ENCODE measurements around the gene DPP6.

The DPP6 gene

DNA sequence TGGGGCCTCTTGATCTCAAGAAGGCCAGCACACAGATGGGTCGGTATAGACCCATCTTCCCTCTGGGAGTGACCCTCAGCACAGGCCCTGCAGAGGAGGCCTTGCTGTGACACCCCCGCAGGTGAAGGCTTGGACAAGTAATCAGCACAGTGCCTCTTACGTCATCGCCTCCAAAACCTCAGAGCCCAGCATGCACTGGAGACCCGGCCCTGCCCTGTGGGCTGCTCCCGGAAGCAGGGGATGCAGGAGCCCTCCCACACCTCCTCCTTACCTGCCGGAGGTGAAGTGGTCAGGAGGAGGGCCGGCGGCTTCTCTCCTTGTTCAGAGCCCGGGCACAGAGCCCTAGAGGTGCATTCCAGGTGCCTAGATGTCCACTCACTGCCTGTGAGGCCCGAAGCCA, 829.3 kb downstream of the DPP6 start:
- DNase-seq (ENCODE audit: low spot score), result no peak

DNA sequence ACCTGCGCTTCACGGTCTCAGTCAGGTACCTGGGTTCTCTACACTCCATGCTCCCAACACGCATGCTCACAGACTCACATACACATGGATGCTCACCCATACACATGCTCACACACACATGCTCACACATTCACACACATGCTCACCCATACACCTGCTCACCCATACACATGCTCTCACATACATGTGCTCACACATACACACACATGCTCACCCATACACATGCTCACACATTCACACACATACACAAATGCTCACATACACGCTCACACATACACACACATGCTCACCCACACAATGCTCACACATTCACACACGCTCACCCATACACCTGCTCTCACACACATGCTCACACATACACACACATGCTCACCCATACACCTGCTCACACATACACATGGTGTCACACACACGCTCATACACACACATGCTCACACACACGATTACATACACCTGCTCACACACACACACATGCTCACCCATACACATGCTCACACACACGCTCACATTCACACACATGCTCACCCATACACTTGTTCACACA, 830.8 kb downstream of the DPP6 start:
- DNase-seq (ENCODE audit: low spot score), result no peak

GRCh38 chr7:154884348-154884920, 832.2 kb downstream of the DPP6 start:
- DNase-seq (ENCODE audit: low spot score), result no peak

GRCh38 chr7:154886591-154886990, 834.4 kb downstream of the DPP6 start:
- no peak for DNase-seq (ENCODE audit: low spot score)

- no peak for DNase-seq (ENCODE audit: low spot score)
Measured at GRCh38 chr7:154888690-154889089, 836.5 kb downstream of the DPP6 start.

DNA sequence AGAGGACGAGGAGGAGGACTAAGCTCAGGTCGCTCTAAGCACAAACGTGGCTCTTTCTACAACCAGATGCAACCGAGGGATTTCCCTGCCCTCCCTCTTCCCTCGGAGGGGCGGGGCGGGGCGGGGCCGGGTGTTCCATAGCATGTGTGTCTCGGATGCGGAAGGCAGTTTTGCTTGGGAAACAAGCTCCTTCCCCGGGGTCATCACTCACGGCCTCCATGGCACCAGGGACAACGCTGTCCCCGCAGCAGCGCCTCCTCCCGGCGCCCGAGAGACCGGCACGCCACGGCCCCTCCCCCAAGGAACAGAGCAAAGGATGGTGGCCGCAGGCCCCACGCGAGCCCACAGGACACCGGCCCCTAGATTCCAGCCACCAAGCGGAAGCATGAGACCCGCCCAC, 840.3 kb downstream of the DPP6 start:
- peak; percentile 74 for DNase-seq (ENCODE audit: low spot score)

DNA sequence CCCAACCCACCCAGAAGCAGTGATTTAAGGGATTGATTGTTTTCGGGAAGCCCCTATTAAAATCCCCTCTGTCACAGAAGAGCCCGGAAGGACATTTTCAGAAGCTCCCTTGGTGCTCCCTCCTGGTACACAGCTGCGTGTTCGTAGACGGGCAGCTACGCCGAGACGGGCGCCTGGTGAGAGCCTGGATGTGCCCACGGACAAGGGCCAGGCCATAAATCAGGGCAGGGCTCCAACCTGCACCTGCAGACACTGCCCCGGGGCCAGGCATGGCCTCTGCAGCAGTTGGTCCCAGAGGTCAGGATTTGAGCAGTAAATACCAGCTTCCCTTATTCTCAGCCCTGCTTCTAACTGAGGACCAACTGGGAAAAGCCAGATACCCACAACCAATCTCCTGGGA, 843.9 kb downstream of the DPP6 start:
- no peak for DNase-seq (ENCODE audit: low spot score)

DNA sequence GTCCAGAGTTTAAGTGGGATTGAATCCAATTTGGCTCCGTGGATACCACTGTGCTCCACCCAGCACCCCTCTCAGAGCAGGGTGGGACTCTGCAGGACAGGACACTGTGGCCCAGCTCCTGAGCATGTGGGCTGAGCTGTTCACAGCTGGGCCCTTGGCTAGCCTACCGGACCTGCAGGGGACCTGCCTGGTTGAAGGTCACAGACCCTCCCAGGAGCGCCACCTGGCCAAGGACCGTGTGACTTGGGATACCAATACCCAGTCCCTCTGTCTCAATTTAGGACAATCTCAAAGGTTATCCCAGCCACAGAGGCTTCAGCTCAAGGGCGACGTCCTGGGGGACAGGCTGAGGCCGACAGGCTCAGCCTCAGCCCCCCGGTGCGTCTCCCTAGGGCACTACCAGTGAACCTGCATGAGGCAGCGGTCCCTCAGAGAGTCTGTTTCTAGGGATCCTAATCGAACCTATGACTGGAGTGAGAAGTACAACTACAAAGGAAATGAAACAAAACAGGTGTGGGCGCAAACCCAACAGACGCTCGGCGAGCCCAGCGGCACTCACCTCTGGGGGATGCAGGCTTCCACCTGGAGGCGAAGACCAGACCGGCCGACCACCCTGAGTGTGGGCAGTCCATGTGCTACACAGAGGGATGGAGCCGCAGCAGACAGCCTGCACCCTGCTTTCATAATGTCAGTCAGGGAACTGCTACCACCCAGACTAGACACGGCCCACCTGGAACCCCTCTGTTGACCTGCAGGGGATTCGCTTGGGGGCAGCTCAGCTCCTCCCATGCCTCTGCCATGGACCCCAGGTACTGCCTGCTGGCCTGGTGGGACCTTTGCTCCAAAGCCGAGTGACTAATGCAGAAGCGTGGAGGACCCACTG, 847.0 kb downstream of the DPP6 start:
- no peak for DNase-seq (ENCODE audit: low spot score)

- no peak for DNase-seq (ENCODE audit: low spot score)
Measured at GRCh38 chr7:154899862-154900261, 847.7 kb downstream of the DPP6 start.

DNA sequence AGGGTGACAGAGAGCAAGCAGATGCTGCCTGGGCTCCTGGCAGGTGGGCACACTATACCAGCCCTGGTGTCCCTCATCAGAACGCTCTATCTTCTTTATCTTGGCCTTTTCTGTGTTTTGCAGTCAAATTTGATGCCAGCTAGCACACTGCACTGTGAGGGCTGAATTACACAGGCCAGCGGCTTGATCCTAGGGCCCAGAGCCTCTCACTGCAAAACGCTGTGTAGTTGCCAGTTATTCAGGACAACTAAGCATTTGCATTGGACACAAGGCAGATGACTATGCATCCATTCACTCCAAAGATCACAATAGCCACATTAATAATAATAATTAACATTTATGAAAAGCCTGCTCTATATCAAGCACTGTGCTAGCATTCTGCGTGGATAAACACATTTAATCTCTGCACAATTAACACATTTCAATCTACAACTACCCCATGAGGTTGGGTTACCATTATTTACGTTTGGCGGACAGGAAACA, 850.4 kb downstream of the DPP6 start:
- no peak for DNase-seq (ENCODE audit: low spot score)

DNA sequence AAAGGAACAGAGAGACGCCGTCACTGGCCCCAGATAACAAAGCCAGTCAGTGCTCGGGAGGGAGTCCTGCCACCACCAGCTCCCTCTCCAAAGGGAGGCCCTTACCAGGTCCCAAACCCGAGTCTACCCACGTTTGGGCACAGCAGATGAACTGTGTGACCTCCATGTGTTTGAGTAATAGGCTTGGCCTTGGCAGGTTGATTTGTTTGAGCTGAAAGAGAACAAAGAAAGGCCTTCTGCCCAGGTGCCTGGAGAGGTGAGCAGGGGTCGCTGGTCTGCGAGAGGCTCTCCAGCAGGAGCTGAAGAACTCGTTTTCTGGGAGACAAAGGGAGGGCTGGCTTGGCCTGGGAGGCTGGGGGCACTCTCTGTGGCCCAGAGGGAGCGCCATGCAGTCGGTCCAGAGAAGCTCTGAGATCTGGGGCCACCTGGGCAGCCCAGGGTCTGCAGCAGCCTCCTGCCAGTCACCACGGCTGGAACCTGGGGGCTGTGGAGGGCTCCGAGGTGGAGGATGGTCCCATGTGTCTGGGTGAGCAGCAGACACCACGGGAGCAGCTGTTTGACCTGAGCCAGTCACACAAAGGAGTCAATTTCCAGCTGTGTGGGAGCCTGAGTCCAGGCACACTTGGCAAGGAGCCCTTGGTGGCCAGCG, 851.0 kb downstream of the DPP6 start:
- DNase-seq (ENCODE audit: low spot score), result no peak

DNA sequence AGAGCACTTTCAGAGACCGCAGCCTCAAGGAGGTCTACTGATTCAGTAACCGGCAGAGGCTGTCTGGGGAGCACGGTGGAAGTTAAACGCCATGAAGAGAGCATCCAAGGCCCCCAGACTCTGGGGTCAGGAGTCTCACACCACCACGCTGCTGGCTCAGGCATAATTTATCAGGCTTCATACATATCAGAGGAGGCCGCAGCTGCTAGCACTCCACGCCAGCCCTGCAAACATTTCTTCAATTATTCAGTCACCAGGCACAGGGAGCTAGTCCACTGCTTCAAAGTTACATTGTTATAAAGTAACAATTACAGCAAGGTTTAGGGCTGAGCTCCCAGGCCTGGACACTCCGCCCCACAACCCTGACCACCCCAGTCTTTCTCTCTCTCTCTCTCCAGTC, 852.9 kb downstream of the DPP6 start:
- DNase-seq (ENCODE audit: low spot score), result no peak

- DNase-seq (ENCODE audit: low spot score), result no peak
Measured at GRCh38 chr7:154905615-154906014, 853.4 kb downstream of the DPP6 start.

DNA sequence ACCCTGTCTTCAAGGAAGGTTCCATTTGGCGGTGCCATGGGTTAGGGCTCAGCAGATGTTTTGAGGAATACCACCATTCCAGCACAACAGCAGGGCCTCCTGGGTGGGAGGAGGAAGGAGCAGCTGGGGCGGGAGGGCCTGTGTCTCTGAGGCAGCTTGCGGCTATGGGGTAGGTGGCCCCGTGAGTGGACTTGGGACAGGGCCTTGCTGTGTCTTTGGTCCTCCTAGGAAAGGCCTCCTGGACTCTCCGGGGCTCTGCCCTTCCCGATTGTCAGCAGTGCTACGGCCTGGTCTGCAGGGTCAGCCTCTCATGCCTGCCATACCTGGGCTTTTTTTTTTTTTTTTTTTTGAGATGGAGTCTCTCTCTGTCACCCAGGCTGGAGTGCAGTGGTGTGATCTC, 854.0 kb downstream of the DPP6 start:
- no peak for DNase-seq (ENCODE audit: low spot score)

GRCh38 chr7:154906736-154907355, 854.6 kb downstream of the DPP6 start:
- no peak for DNase-seq (ENCODE audit: low spot score)

GRCh38 chr7:154907651-154908620, 855.7 kb downstream of the DPP6 start:
- no peak for DNase-seq (ENCODE audit: low spot score)

- no peak for DNase-seq (ENCODE audit: low spot score)
Measured at GRCh38 chr7:154909241-154910105, 857.3 kb downstream of the DPP6 start.

- DNase-seq (ENCODE audit: low spot score), result no peak
Measured at GRCh38 chr7:154910125-154910524, 857.9 kb downstream of the DPP6 start.

GRCh38 chr7:154910977-154911376, 858.8 kb downstream of the DPP6 start:
- DNase-seq (ENCODE audit: low spot score), result no peak

DNA sequence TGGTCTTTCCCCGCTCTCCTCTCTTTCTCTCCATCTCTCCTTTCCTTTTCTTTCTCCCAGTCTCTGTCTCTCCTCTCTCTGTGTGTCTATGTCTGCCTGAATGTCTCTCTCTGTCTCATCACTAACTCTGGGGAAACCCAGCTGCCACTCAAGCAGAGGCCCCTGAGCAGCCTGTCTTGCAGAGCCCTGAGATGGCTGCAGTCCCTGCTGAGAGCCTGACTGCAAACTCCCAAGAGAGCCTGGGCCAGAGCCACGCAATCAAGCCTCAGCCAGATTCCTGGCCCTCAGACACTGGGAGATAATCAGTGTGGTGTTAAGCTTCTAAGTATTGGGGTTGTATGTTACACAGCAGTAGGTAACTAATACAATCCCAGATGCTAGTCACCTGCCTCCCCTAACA, 859.2 kb downstream of the DPP6 start:
- DNase-seq (ENCODE audit: low spot score), result no peak
